Peyer's patch (tissue), 4 donors: ENCODE measurements around the gene MRPL1.

Experiments used
- POLR2A ChIP-seq, 2 donors: fragments of 450-650 bp; IDR thresholded peaks; one replicate each; pipeline ENCODE4 v1.5.1; 2017; ENCODE audit warnings: antibody characterized with exemption in 2 of 2, mild to moderate bottlenecking in 2 of 2, moderate library complexity in 2 of 2
- TF ChIP-seq, protein P1 (sequence below), 6 experiments: fragments of 450-650 bp in 4 of 6; fragments of 200-600 bp in 2 of 6; sonication (generic) in 1 of 6; IDR thresholded peaks; one replicate each; pipeline ENCODE4 v1.5.1; 2017 to 2019; ENCODE audit warnings: antibody characterized with exemption in 6 of 6, mild to moderate bottlenecking in 3 of 6, moderate library complexity in 1 of 6

DNA sequence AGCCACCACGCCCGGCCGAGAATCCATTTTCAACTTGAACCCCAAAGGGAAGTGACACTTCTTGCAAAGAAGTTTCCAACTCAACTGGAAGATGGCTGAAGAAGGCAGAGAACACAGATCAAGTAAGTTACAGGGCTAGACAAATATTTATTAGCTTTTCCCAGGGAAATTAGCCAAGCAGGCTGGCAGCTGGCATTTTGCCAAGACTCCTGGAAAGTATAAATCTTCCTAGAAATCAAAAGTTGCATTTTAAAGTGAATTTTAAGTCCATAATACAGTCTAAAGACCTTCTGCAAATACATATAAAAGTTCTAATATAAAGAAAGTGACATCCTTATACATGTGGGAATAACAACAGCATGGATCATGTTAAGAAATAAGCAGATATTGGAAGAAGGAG lies 3.4 kb upstream of the MRPL1 start:
- TF ChIP-seq, protein P1, sequence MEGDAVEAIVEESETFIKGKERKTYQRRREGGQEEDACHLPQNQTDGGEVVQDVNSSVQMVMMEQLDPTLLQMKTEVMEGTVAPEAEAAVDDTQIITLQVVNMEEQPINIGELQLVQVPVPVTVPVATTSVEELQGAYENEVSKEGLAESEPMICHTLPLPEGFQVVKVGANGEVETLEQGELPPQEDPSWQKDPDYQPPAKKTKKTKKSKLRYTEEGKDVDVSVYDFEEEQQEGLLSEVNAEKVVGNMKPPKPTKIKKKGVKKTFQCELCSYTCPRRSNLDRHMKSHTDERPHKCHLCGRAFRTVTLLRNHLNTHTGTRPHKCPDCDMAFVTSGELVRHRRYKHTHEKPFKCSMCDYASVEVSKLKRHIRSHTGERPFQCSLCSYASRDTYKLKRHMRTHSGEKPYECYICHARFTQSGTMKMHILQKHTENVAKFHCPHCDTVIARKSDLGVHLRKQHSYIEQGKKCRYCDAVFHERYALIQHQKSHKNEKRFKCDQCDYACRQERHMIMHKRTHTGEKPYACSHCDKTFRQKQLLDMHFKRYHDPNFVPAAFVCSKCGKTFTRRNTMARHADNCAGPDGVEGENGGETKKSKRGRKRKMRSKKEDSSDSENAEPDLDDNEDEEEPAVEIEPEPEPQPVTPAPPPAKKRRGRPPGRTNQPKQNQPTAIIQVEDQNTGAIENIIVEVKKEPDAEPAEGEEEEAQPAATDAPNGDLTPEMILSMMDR (IDR thresholded peaks at IDR 0.05): no peak
- TF ChIP-seq POLR2A (IDR thresholded peaks at IDR 0.05): no peak
